HFF-Myc (cell line): ENCODE data around the gene MAP4K3.

ENCODE experiments used
- DNase-seq: peaks from one replicate; pipeline ENCODE4 v3.0.0-alpha.2; 2011; ENCODE audit warnings: low read depth; ENCODE audit errors: extremely low read depth
- H3K4me3 ChIP-seq: replicated peaks from 2 replicates; pipeline ENCODE4 v1.5.1; 2011; ENCODE audit warnings: low read depth, mild to moderate bottlenecking, control low read depth, low read length
- TF ChIP-seq, protein P1 (sequence below): IDR thresholded peaks from 2 replicates; pipeline ENCODE4 v1.5.1; 2012; ENCODE audit warnings: mild to moderate bottlenecking, low read depth, low read length, control low read depth; ENCODE audit errors: missing control alignments

MAP4K3 gene

GRCh38 chr2:39241588-39241987, 195.5 kb downstream of the MAP4K3 start:
- no peak for DNase-seq
- H3K4me3 ChIP-seq: no peak overlapping the region
- TF ChIP-seq, protein P1, sequence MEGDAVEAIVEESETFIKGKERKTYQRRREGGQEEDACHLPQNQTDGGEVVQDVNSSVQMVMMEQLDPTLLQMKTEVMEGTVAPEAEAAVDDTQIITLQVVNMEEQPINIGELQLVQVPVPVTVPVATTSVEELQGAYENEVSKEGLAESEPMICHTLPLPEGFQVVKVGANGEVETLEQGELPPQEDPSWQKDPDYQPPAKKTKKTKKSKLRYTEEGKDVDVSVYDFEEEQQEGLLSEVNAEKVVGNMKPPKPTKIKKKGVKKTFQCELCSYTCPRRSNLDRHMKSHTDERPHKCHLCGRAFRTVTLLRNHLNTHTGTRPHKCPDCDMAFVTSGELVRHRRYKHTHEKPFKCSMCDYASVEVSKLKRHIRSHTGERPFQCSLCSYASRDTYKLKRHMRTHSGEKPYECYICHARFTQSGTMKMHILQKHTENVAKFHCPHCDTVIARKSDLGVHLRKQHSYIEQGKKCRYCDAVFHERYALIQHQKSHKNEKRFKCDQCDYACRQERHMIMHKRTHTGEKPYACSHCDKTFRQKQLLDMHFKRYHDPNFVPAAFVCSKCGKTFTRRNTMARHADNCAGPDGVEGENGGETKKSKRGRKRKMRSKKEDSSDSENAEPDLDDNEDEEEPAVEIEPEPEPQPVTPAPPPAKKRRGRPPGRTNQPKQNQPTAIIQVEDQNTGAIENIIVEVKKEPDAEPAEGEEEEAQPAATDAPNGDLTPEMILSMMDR: no peak

GRCh38 chr2:39240758-39241157, 196.3 kb downstream of the MAP4K3 start:
- TF ChIP-seq, protein P1: no peak
- no peak overlapping the region for H3K4me3 ChIP-seq
- DNase-seq: no peak

GRCh38 chr2:39234754-39235153, 202.3 kb downstream of the MAP4K3 start:
- no peak for DNase-seq
- TF ChIP-seq, protein P1: no peak
- no peak overlapping the region for H3K4me3 ChIP-seq

GRCh38 chr2:39232141-39232540, 204.9 kb downstream of the MAP4K3 start:
- DNase-seq: no peak
- TF ChIP-seq, protein P1: no peak
- H3K4me3 ChIP-seq: no peak overlapping the region

- DNase-seq: no peak
- TF ChIP-seq, protein P1: no peak
- H3K4me3 ChIP-seq: no peak overlapping the region; the same call in 1 of the 2 replicates
Measured at GRCh38 chr2:39228413-39229209, 208.5 kb downstream of the MAP4K3 start.

DNA sequence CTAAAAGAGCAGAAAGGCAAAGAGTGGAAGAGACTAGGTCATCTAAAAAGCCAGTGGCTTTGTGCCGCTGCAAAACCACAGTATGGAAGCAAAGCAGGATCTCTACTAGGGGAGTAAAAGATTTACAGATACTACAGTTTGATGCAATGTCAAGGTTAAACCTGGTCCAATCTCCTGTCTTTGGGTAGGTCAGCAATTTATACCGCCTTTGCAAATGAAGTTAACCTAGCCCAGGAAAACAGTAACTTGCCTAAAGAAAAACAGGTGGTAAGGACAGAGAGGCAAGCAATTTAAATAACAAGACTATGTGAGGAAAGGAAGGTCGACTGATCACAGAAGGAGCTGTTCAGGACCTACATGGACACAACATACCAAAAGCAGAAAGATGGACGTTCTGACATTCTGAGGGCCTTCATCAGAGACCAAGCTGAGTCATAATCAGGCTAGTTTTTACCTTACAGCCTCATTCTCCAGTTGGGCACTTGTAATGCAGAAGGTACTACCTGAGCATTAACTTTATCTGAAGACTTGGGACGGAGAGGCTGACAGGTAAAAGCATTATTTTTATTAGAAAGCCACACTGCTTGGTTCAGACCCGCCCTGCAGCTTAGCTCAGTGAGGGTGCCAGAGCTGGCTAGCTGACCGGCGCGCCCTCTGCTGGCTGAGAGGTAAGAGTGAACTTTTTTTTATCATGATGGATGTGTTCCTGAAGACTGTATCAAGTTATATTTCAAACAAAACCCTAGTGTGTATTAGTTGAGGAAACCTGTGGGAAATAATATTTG, 209.3 kb downstream of the MAP4K3 start:
- peak; percentile 25 for DNase-seq
- TF ChIP-seq, protein P1: peak; percentile 88
- no peak overlapping the region for H3K4me3 ChIP-seq
